Endothelial cell of umbilical vein (primary cell): ENCODE measurements around the gene PECR. TPM values are rescaled to one million over a fixed set of nuclear protein-coding genes. Genes with fewer than 3 reads are reported as not detected.

Experiments used
- BruUV-seq: library from RNA; stranded (reverse); fragments of 400-500 nt; replicated peaks from 2 replicates; lab custom pipeline; 2021; lab: Mats Ljungman, UMichigan
- CTCF ChIA-PET: fragments of 300-600, 350-600 bp; sonication (Branson Sonifier 250); formaldehyde crosslinking; loops from one replicate; lab custom pipeline; 2021; ENCODE audit warnings: antibody characterized with exemption, inconsistent platforms; lab: Charles Lee
- POLR2A ChIA-PET: fragments of 300-600, 350-600 bp; sonication (Branson Sonifier 250); formaldehyde crosslinking; loops from one replicate; lab custom pipeline; 2021; ENCODE audit warnings: antibody characterized with exemption, inconsistent platforms; lab: Charles Lee
- DNase-seq: peaks from one replicate; pipeline ENCODE4 v3.0.0-alpha.2; 2011; ENCODE audit warnings: low read depth, low spot score
- FAIRE-seq: peaks from 2 replicates; lab custom pipeline; 2011; peaks lifted over from hg19 to GRCh38; lab: Jason Lieb, UNC
- H2AFZ ChIP-seq: 2 replicates; pipeline ENCODE4 v1.6.0; 2012; ENCODE audit warnings: low read depth, low read length, control low read depth, inconsistent platforms
- H3K27ac ChIP-seq: 2 replicates; pipeline ENCODE4 v1.5.1; 2011; ENCODE audit warnings: low read depth, mild to moderate bottlenecking, control low read depth, low read length, moderate library complexity; ENCODE audit not compliant: insufficient read depth
- H3K27me3 ChIP-seq, 2 experiments: 2 replicates each; pipeline versions ENCODE4 v1.6.0 to v1.6.1; 2011; ENCODE audit warnings: low read length in 2 of 2, mixed read lengths in 1 of 2; ENCODE audit not compliant: control insufficient read depth in 2 of 2, insufficient read depth in 2 of 2
- H3K36me3 ChIP-seq, 2 experiments: 2 replicates in 1 of 2; 3 replicates in 1 of 2; pipeline ENCODE4 v1.5.1; 2011; ENCODE audit warnings: low read length in 2 of 2, mild to moderate bottlenecking in 1 of 2, moderate library complexity in 1 of 2; ENCODE audit not compliant: control insufficient read depth in 2 of 2, insufficient read depth in 2 of 2; ENCODE audit errors: extremely low read depth in 1 of 2
- H3K4me1 ChIP-seq: 3 replicates; pipeline ENCODE4 v1.5.1; 2011; ENCODE audit warnings: mild to moderate bottlenecking, low read length; ENCODE audit not compliant: control insufficient read depth, insufficient read depth; ENCODE audit errors: extremely low read depth
- H3K4me2 ChIP-seq: 2 replicates; pipeline ENCODE4 v1.6.1; 2011; ENCODE audit warnings: low read length, control low read depth, mixed read lengths; ENCODE audit not compliant: insufficient read depth
- H3K4me3 ChIP-seq, 3 experiments: fragments of 200-600 bp in 1 of 3; sonication (generic), shearing (Covaris generic) in 1 of 3; replicated peaks in 1 of 3; 2 replicates each; pipeline ENCODE4 v1.5.1; 2011 to 2016; ENCODE audit warnings: control low read depth in 3 of 3, low read length in 3 of 3, mild to moderate bottlenecking in 2 of 3, inconsistent platforms in 1 of 3, low read depth in 1 of 3, moderate library complexity in 1 of 3; ENCODE audit not compliant: insufficient read depth in 1 of 3
- H3K79me2 ChIP-seq: 2 replicates; pipeline ENCODE4 v1.6.0; 2012; ENCODE audit warnings: low read length, inconsistent platforms; ENCODE audit not compliant: control insufficient read depth, insufficient read depth
- H3K9ac ChIP-seq: replicated peaks from 2 replicates; pipeline ENCODE3; 2011; ENCODE audit warnings: low read length, control low read depth; ENCODE audit not compliant: insufficient read depth; ENCODE audit errors: extremely low read depth
- H3K9me1 ChIP-seq: replicated peaks from 3 replicates; pipeline ENCODE4 v1.6.0; 2011; ENCODE audit warnings: mild to moderate bottlenecking, low read length; ENCODE audit not compliant: control insufficient read depth, insufficient read depth; ENCODE audit errors: extremely low read depth
- H3K9me3 ChIP-seq: replicated peaks from 2 replicates; pipeline ENCODE4 v1.5.1; 2012; ENCODE audit warnings: low read length, inconsistent platforms; ENCODE audit not compliant: control insufficient read depth, insufficient read depth
- H4K20me1 ChIP-seq: replicated peaks from 2 replicates; pipeline ENCODE3; 2011; ENCODE audit warnings: mild to moderate bottlenecking, low read length; ENCODE audit not compliant: control insufficient read depth, insufficient read depth; ENCODE audit errors: extremely low read depth
- CTCF ChIP-seq, 2 donors: IDR thresholded peaks; 1 replicate in 1 of 2; 2 replicates in 1 of 2; pipeline ENCODE4 v1.5.1; 2011; ENCODE audit warnings: low read length in 2 of 2, mild to moderate bottlenecking in 2 of 2, moderate library complexity in 2 of 2, control low read depth in 1 of 2, inconsistent platforms in 1 of 2, low read depth in 1 of 2; ENCODE audit not compliant: insufficient read depth in 1 of 2; ENCODE audit errors: extremely low read depth in 1 of 2
- EZH2 ChIP-seq: IDR thresholded peaks from 2 replicates; pipeline ENCODE4 v1.6.1; 2012; ENCODE audit warnings: borderline replicate concordance, low read depth, mild to moderate bottlenecking, moderate library complexity, low read length, inconsistent platforms; ENCODE audit not compliant: severe bottlenecking
- FOS ChIP-seq: IDR thresholded peaks from 2 replicates; pipeline ENCODE4 v1.6.1; 2011; ENCODE audit warnings: mild to moderate bottlenecking, low read length, moderate library complexity, borderline replicate concordance; ENCODE audit not compliant: insufficient read depth
- JUN ChIP-seq: IDR thresholded peaks from 2 replicates; pipeline ENCODE4 v1.6.1; 2011; ENCODE audit warnings: borderline replicate concordance, low read depth; ENCODE audit not compliant: insufficient read length, insufficient read depth
- MAX ChIP-seq: IDR thresholded peaks from 2 replicates; pipeline ENCODE4 v1.6.1; 2011; ENCODE audit not compliant: insufficient read depth, insufficient read length
- MYC ChIP-seq: IDR thresholded peaks from one replicate; pipeline ENCODE4 v1.6.1; 2011; ENCODE audit warnings: mild to moderate bottlenecking, low read depth, low read length
- POLR2A ChIP-seq: IDR thresholded peaks from 2 replicates; pipeline ENCODE4 v1.6.1; 2012; ENCODE audit warnings: low read depth, mild to moderate bottlenecking, control low read depth, low read length
- POLR2AphosphoS5 ChIP-seq: IDR thresholded peaks from 2 replicates; pipeline ENCODE4 v1.6.1; 2012; ENCODE audit warnings: low read depth, mild to moderate bottlenecking, control low read depth, low read length, moderate library complexity; ENCODE audit not compliant: insufficient read depth
- dilution Hi-C: fragments of 300-500 bp; cut with MboI; formaldehyde crosslinking; loops from one replicate; pipeline ENCODE4 v1.15.0; 2019; ENCODE audit warnings: low sequenced_read_pairs; ENCODE audit not compliant: extremely low pct_ligation_motif_present
- intact Hi-C: fragments of 100-400 bp; cut with micrococcal nuclease; formaldehyde crosslinking; loops from one replicate; pipeline ENCODE4 v1.10.0; 2022
- polyA plus RNA-seq, 4 experiments: library from polyadenylated mRNA; depleted of rRNA in 3 of 4; stranded (reverse) in 3 of 4; unstranded in 1 of 4; fragments of >200 nt; gene quantifications; 2 replicates each; pipeline versions ENCODE4 v1.2.1 to v1.2.3, GENCODE V29; 2011 to 2012; ENCODE audit warnings: missing spikeins in 1 of 4
- total RNA-seq: library from RNA; stranded (reverse); gene quantifications from 2 replicates; pipeline ENCODE4 v1.2.3, GENCODE V29; 2021

PECR gene
- total and polyA plus RNA-seq, 2 donors (not counting 3 experiments of a cell fraction or from before 2014, with no cell fraction given) = 4.1 to 6.2 TPM

GRCh38 chr2:216114382-216114713 is 32.7 kb upstream of the PECR start:
- Histone ChIP-seq H3K9me1 (no peaks in the 10 kb centered on the region), H3K9me3 (no peaks in the 10 kb centered on the region), H3K27me3 (no peaks in the 10 kb centered on the region), H3K79me2 (peaks cover 80% of the 10 kb centered on the region), H3K4me1 (peaks cover 26% of the 10 kb centered on the region), H3K27ac (no peak overlapping the region), H3K4me2 (no peak overlapping the region), H4K20me1 (no peaks in the 10 kb centered on the region), H3K36me3 (peaks cover 18 to 41% of the 10 kb centered on the region in 2 experiments), H2AFZ (no peak overlapping the region), H3K4me3 (no peak overlapping the region), H3K9ac (no peak overlapping the region)
- ChIA-PET CTCF (interaction anchor here (0.6 to 1.6 kb wide), 7 partner anchors 9 to 82 kb away, joined by 3 to 8 read pairs (median 4); partner anchors contain the start of genes PECR and TMEM169), POLR2A (interaction anchor here (0.9 to 1.0 kb wide), 3 partner anchors 9 to 35 kb away, joined by 3 to 8 read pairs (median 5); no protein-coding TSS in a partner anchor)
- FAIRE-seq = no peak
- TF ChIP-seq MAX = no peak
- TF ChIP-seq EZH2 = no peak
- no peak for TF ChIP-seq FOS
- no peak for TF ChIP-seq POLR2A
- no peak for TF ChIP-seq CTCF (IDR thresholded peaks at IDR 0.05; ENCODE audit: extremely low read depth in 1 of 2, insufficient read depth in 1 of 2, low read depth in 1 of 2, low read length in 2 of 2)
- no peak for TF ChIP-seq JUN
- TF ChIP-seq POLR2AphosphoS5 = no peak
- TF ChIP-seq MYC = no peak
- no TSS peak for BruUV-seq
- dilution Hi-C loops (no loop called here), intact Hi-C loops (loop anchor here (1.0 to 10.0 kb wide), 3 partner anchors 298 to 520 kb away; partner anchors contain the start of genes IGFBP2, RPL37A and SMARCAL1)
- no peak for DNase-seq
